Activated naive CD4-positive, alpha-beta T cell treated with anti-CD3 and anti-CD28 coated beads, Interleukin-2, amount 50 U/mL, for 24 hours (primary cell): ENCODE data around the gene WFDC10A.
"Not testable (repeated sequence)": the region's sequence is repeated elsewhere in the genome, so short reads cannot be mapped to it uniquely, and the experiment has no call there.

ENCODE experiments used
- H3K27ac Mint-ChIP-seq: one replicate; pipeline ENCODE4 v1.8.0; 2021; ENCODE audit warnings: mild to moderate bottlenecking, mixed read lengths
- H3K27me3 Mint-ChIP-seq: one replicate; pipeline ENCODE4 v1.8.0; 2021; ENCODE audit warnings: mixed read lengths
- H3K36me3 Mint-ChIP-seq: one replicate; pipeline ENCODE4 v1.8.0; 2021; ENCODE audit warnings: mixed read lengths
- H3K4me1 Mint-ChIP-seq: one replicate; pipeline ENCODE4 v1.8.0; 2021; ENCODE audit warnings: mixed read lengths
- H3K4me3 Mint-ChIP-seq: one replicate; pipeline ENCODE4 v1.8.0; 2021; ENCODE audit warnings: mild to moderate bottlenecking, mixed read lengths
- H3K9me3 Mint-ChIP-seq: one replicate; pipeline ENCODE4 v1.8.0; 2021; ENCODE audit warnings: mixed read lengths

WFDC10A gene

GRCh38 chr20:45629496-45630100, at the start of gene WFDC10A:
TSS of gene WFDC10A (plus strand) at chr20:45629739. CDS start at chr20:45629814, 75 bp downstream.
- Mint-ChIP-seq H3K27ac (no peak within 1 kb of the TSS), H3K9me3 (no peaks in the 10 kb centered on the region), H3K27me3 (peaks cover 15% of the 10 kb centered on the region), H3K4me3 (no peak within 1 kb of the TSS), H3K4me1 (no peaks in the 10 kb centered on the region), H3K36me3 (no peaks in the 10 kb centered on the region)

GRCh38 chr20:45581702-45582101, 47.8 kb upstream of the WFDC10A start:
- Mint-ChIP-seq H3K27ac (no peak overlapping the region), H3K4me3 (no peak overlapping the region), H3K4me1 (no peaks in the 10 kb centered on the region), H3K36me3 (no peaks in the 10 kb centered on the region), H3K27me3 (peaks cover 4% of the 10 kb centered on the region), H3K9me3 (no peaks in the 10 kb centered on the region)

- Mint-ChIP-seq H3K4me1 (no peaks in the 10 kb centered on the region), H3K9me3 (no peaks in the 10 kb centered on the region), H3K27ac (no peak overlapping the region), H3K27me3 (peaks cover 4% of the 10 kb centered on the region), H3K4me3 (no peak overlapping the region), H3K36me3 (no peaks in the 10 kb centered on the region)
Measured at GRCh38 chr20:45583502-45583901, 46.0 kb upstream of the WFDC10A start.

GRCh38 chr20:45584294-45584693, 45.2 kb upstream of the WFDC10A start:
- not testable (repeated sequence) for H3K4me3 Mint-ChIP-seq, H3K4me1 Mint-ChIP-seq, H3K27me3 Mint-ChIP-seq, H3K9me3 Mint-ChIP-seq, H3K36me3 Mint-ChIP-seq, H3K27ac Mint-ChIP-seq

- not testable (repeated sequence) for H3K27ac Mint-ChIP-seq, H3K9me3 Mint-ChIP-seq, H3K4me1 Mint-ChIP-seq, H3K27me3 Mint-ChIP-seq, H3K36me3 Mint-ChIP-seq, H3K4me3 Mint-ChIP-seq
Measured at GRCh38 chr20:45585986-45586385, 43.6 kb upstream of the WFDC10A start.

GRCh38 chr20:45588800-45589199, 40.7 kb upstream of the WFDC10A start:
- Mint-ChIP-seq H3K27ac (no peak overlapping the region), H3K36me3 (no peaks in the 10 kb centered on the region), H3K4me3 (no peak overlapping the region), H3K27me3 (peaks cover 7% of the 10 kb centered on the region), H3K9me3 (no peaks in the 10 kb centered on the region), H3K4me1 (no peaks in the 10 kb centered on the region)

- Mint-ChIP-seq H3K9me3 (no peaks in the 10 kb centered on the region), H3K4me3 (no peak overlapping the region), H3K4me1 (no peaks in the 10 kb centered on the region), H3K27me3 (peaks cover 9% of the 10 kb centered on the region), H3K36me3 (no peaks in the 10 kb centered on the region), H3K27ac (no peak overlapping the region)
Measured at GRCh38 chr20:45589725-45590124, 39.8 kb upstream of the WFDC10A start.

- no peak overlapping the region for H3K27ac Mint-ChIP-seq
- H3K9me3 Mint-ChIP-seq = no peaks in the 10 kb centered on the region
- H3K4me3 Mint-ChIP-seq = no peak overlapping the region
- no peaks in the 10 kb centered on the region for H3K36me3 Mint-ChIP-seq
- peaks cover 15% of the 10 kb centered on the region for H3K27me3 Mint-ChIP-seq
- no peaks in the 10 kb centered on the region for H3K4me1 Mint-ChIP-seq
Measured at GRCh38 chr20:45592574-45593189, 36.9 kb upstream of the WFDC10A start.

- Mint-ChIP-seq H3K27ac (no peak overlapping the region), H3K4me3 (no peak overlapping the region), H3K36me3 (no peaks in the 10 kb centered on the region), H3K9me3 (no peaks in the 10 kb centered on the region), H3K4me1 (no peaks in the 10 kb centered on the region), H3K27me3 (peaks cover 19% of the 10 kb centered on the region)
Measured at GRCh38 chr20:45593498-45593897, 36.0 kb upstream of the WFDC10A start.

- H3K27me3 Mint-ChIP-seq = peaks cover 21% of the 10 kb centered on the region
- H3K27ac Mint-ChIP-seq = no peak overlapping the region
- H3K4me3 Mint-ChIP-seq = no peak overlapping the region
- H3K4me1 Mint-ChIP-seq = no peaks in the 10 kb centered on the region
- H3K36me3 Mint-ChIP-seq = no peaks in the 10 kb centered on the region
- no peaks in the 10 kb centered on the region for H3K9me3 Mint-ChIP-seq
Measured at GRCh38 chr20:45595235-45595634, 34.3 kb upstream of the WFDC10A start.

- Mint-ChIP-seq H3K36me3 (peaks cover 6% of the 10 kb centered on the region), H3K27ac (no peak overlapping the region), H3K9me3 (peaks cover 9% of the 10 kb centered on the region), H3K4me1 (peaks cover 19% of the 10 kb centered on the region), H3K27me3 (peaks cover 16% of the 10 kb centered on the region), H3K4me3 (no peak overlapping the region)
Measured at GRCh38 chr20:45607810-45608209, 21.7 kb upstream of the WFDC10A start.

- Mint-ChIP-seq H3K27me3 (peaks cover 9% of the 10 kb centered on the region), H3K4me1 (peaks cover 17% of the 10 kb centered on the region), H3K36me3 (peaks cover 4% of the 10 kb centered on the region), H3K9me3 (peaks cover 9% of the 10 kb centered on the region), H3K4me3 (no peak overlapping the region), H3K27ac (peak overlapping the region; percentile 9)
Measured at GRCh38 chr20:45611054-45611453, 18.5 kb upstream of the WFDC10A start.

GRCh38 chr20:45612314-45612713, 17.2 kb upstream of the WFDC10A start:
- no peak overlapping the region for H3K27ac Mint-ChIP-seq

GRCh38 chr20:45617591-45617990, 11.9 kb upstream of the WFDC10A start:
- Mint-ChIP-seq H3K4me3 (no peak overlapping the region), H3K4me1 (no peaks in the 10 kb centered on the region), H3K36me3 (no peaks in the 10 kb centered on the region), H3K9me3 (peaks cover 5% of the 10 kb centered on the region), H3K27me3 (peaks cover 5% of the 10 kb centered on the region), H3K27ac (no peak overlapping the region)

More at GRCh38 chr20:45612314-45612713, 17.2 kb upstream of the WFDC10A start:
- Mint-ChIP-seq H3K4me3 (no peak overlapping the region), H3K4me1 (peaks cover 11% of the 10 kb centered on the region), H3K27me3 (peaks cover 9% of the 10 kb centered on the region), H3K9me3 (peaks cover 6% of the 10 kb centered on the region), H3K36me3 (peaks cover 3% of the 10 kb centered on the region)

- Mint-ChIP-seq H3K27ac (no peak overlapping the region), H3K4me1 (no peaks in the 10 kb centered on the region), H3K27me3 (peaks cover 4% of the 10 kb centered on the region), H3K36me3 (no peaks in the 10 kb centered on the region), H3K9me3 (peaks cover 5% of the 10 kb centered on the region), H3K4me3 (no peak overlapping the region)
Measured at GRCh38 chr20:45621593-45621992, 7.9 kb upstream of the WFDC10A start.

- no peaks in the 10 kb centered on the region for H3K4me1 Mint-ChIP-seq
Measured at GRCh38 chr20:45626540-45626939, 3.0 kb upstream of the WFDC10A start.

GRCh38 chr20:45630371-45630770, 832 bp downstream of the WFDC10A start:
- peaks cover 15% of the 10 kb centered on the region for H3K27me3 Mint-ChIP-seq

More at GRCh38 chr20:45626540-45626939, 3.0 kb upstream of the WFDC10A start:
- Mint-ChIP-seq H3K36me3 (no peaks in the 10 kb centered on the region), H3K27ac (no peak overlapping the region), H3K27me3 (peaks cover 10% of the 10 kb centered on the region), H3K4me3 (no peak overlapping the region), H3K9me3 (no peaks in the 10 kb centered on the region)

More at GRCh38 chr20:45630371-45630770, 832 bp downstream of the WFDC10A start:
- H3K27ac Mint-ChIP-seq = no peak overlapping the region
- no peak overlapping the region for H3K4me3 Mint-ChIP-seq
- H3K9me3 Mint-ChIP-seq = no peaks in the 10 kb centered on the region
- no peaks in the 10 kb centered on the region for H3K4me1 Mint-ChIP-seq
- no peaks in the 10 kb centered on the region for H3K36me3 Mint-ChIP-seq
